B cell (primary cell): ENCODE measurements around the gene BST1. TPM values are rescaled to one million over a fixed set of nuclear protein-coding genes. Genes with fewer than 3 reads are reported as not detected.

Experiments used
- ATAC-seq: fragments of 200-7000 bp; cut with Tn5 transposase; one replicate; pipeline ENCODE4 v1.10.0; 2021; ENCODE audit warnings: low read depth, mild to moderate bottlenecking, moderate number of reproducible peaks, moderate library complexity
- CTCF ChIA-PET: fragments of 350-600 bp; sonication (Branson Sonifier 250); formaldehyde crosslinking; loops from one replicate; lab custom pipeline; 2021; ENCODE audit warnings: antibody characterized with exemption, inconsistent platforms; lab: Charles Lee
- POLR2A ChIA-PET: fragments of 350-600 bp; sonication (Branson Sonifier 250); formaldehyde crosslinking; loops from one replicate; lab custom pipeline; 2021; ENCODE audit warnings: antibody characterized with exemption; lab: Charles Lee
- DNase-seq: peaks from one replicate; pipeline ENCODE4 v3.0.0; 2013
- H2AFZ ChIP-seq: 2 replicates; pipeline ENCODE4 v1.6.1; 2012; ENCODE audit warnings: mild to moderate bottlenecking, low read depth, low read length; ENCODE audit not compliant: insufficient read depth, poor library complexity, severe bottlenecking
- H3K27ac ChIP-seq, 2 donors: 1 replicate in 1 of 2; 2 replicates in 1 of 2; pipeline ENCODE4 v1.5.1; 2012 to 2013; ENCODE audit warnings: low read length in 2 of 2, mild to moderate bottlenecking in 2 of 2, moderate library complexity in 1 of 2
- H3K27me3 ChIP-seq, 4 experiments: fragments of 200-600 bp in 1 of 4; sonication (generic) in 1 of 4; replicated peaks in 1 of 4; 1 replicate in 2 of 4; 2 replicates in 2 of 4; pipeline versions ENCODE4 v1.6.1 to v1.7.0; 2013 to 2016; ENCODE audit warnings: low read length in 3 of 4, mild to moderate bottlenecking in 2 of 4, mixed read lengths in 1 of 4, moderate library complexity in 1 of 4; ENCODE audit not compliant: insufficient read depth in 4 of 4, control insufficient read depth in 3 of 4; ENCODE audit errors: control extremely low read depth in 1 of 4
- H3K36me3 ChIP-seq, 2 experiments: replicated peaks in 1 of 2; 1 replicate in 1 of 2; 2 replicates in 1 of 2; pipeline versions ENCODE4 v1.6.1 to v1.7.1; 2013; ENCODE audit warnings: low read length in 1 of 2; ENCODE audit not compliant: insufficient read depth in 2 of 2, control insufficient read depth in 1 of 2; ENCODE audit errors: control extremely low read depth in 1 of 2, extremely low read depth in 1 of 2
- H3K4me1 ChIP-seq, 2 donors: fragments of 200-600 bp in 1 of 2; sonication (generic) in 1 of 2; 1 replicate in 1 of 2; 2 replicates in 1 of 2; pipeline versions ENCODE4 v1.5.1 to v1.6.1; 2013 to 2017; ENCODE audit warnings: low read length in 2 of 2; ENCODE audit not compliant: control insufficient read depth in 2 of 2, insufficient read depth in 2 of 2
- H3K4me2 ChIP-seq: replicated peaks from 2 replicates; pipeline ENCODE3; 2012; ENCODE audit warnings: mild to moderate bottlenecking, low read depth, low read length; ENCODE audit not compliant: poor library complexity, severe bottlenecking
- H3K4me3 ChIP-seq, 5 experiments: fragments of 200-600 bp in 1 of 5; sonication (generic) in 1 of 5; 1 replicate in 3 of 5; 2 replicates in 2 of 5; pipeline versions ENCODE4 v1.5.1 to v1.7.0; 2011 to 2016; ENCODE audit warnings: low read length in 4 of 5, mild to moderate bottlenecking in 4 of 5, low read depth in 2 of 5, control low read depth in 1 of 5, moderate library complexity in 1 of 5; ENCODE audit not compliant: insufficient read depth in 1 of 5; ENCODE audit errors: control extremely low read depth in 1 of 5, extremely low read depth in 1 of 5
- H3K79me2 ChIP-seq: fragments of 200-600 bp; sonication (generic); one replicate; pipeline ENCODE4 v1.6.0; 2016; ENCODE audit warnings: low read length; ENCODE audit not compliant: control insufficient read depth, insufficient read depth
- H3K9ac ChIP-seq: fragments of 200-600 bp; sonication (generic); 2 replicates; pipeline ENCODE4 v1.6.1; 2017; ENCODE audit warnings: mild to moderate bottlenecking, low read length, moderate library complexity
- H3K9me3 ChIP-seq, 3 donors: one replicate each; pipeline versions ENCODE4 v1.6.1 to v1.7.1; 2013; ENCODE audit warnings: low read length in 2 of 3; ENCODE audit not compliant: control insufficient read depth in 2 of 3, insufficient read depth in 1 of 3; ENCODE audit errors: control extremely low read depth in 1 of 3
- H4K20me1 ChIP-seq: 2 replicates; pipeline ENCODE4 v1.6.0; 2012; ENCODE audit warnings: mild to moderate bottlenecking, low read length; ENCODE audit not compliant: insufficient read depth, control insufficient read depth, poor library complexity, severe bottlenecking
- H3K27ac Mint-ChIP-seq: one replicate; pipeline ENCODE4 v1.8.0; 2021; ENCODE audit warnings: mixed read lengths
- H3K27me3 Mint-ChIP-seq: one replicate; pipeline ENCODE4 v1.8.0; 2021; ENCODE audit warnings: mixed read lengths
- H3K4me1 Mint-ChIP-seq: one replicate; pipeline ENCODE4 v1.8.0; 2021; ENCODE audit warnings: mixed read lengths
- H3K4me3 Mint-ChIP-seq: one replicate; pipeline ENCODE4 v1.8.0; 2021; ENCODE audit warnings: mixed read lengths
- H3K9me3 Mint-ChIP-seq: one replicate; pipeline ENCODE4 v1.8.0; 2022; ENCODE audit warnings: mixed read lengths; ENCODE audit not compliant: insufficient read depth
- CTCF ChIP-seq: fragments of 200-600 bp; IDR thresholded peaks from one replicate; pipeline ENCODE4 v1.8.0; 2022; ENCODE audit warnings: antibody characterized with exemption, mild to moderate bottlenecking
- EZH2 ChIP-seq: IDR thresholded peaks from 2 replicates; pipeline ENCODE4 v1.6.1; 2012; ENCODE audit warnings: borderline replicate concordance, low read depth, mild to moderate bottlenecking, moderate library complexity, low read length; ENCODE audit not compliant: insufficient read depth, poor library complexity, severe bottlenecking
- WGBS: methylation state at CpG from one replicate; pipeline ENCODE4 v1.1.5; 2013; ENCODE audit warnings: missing lambda C conversion rate; ENCODE audit not compliant: insufficient coverage; 5-methylcytosine and 5-hydroxymethylcytosine counted together
- intact Hi-C: fragments of 100-400 bp; cut with micrococcal nuclease; formaldehyde crosslinking; loops from one replicate; pipeline ENCODE4 v1.10.0; 2022
- polyA plus RNA-seq: library from polyadenylated mRNA; depleted of rRNA; stranded (reverse); fragments of >200 nt; gene quantifications from 2 replicates; pipeline ENCODE4 v1.2.3, GENCODE V29; 2012
- total RNA-seq, 2 donors: library from RNA; stranded (reverse); fragments of 120-200 nt in 1 of 2; gene quantifications; 1 replicate in 1 of 2; 2 replicates in 1 of 2; pipeline versions ENCODE4 v1.2.3 to v1.2.4, GENCODE V29; 2013 to 2022

The BST1 gene
- total and polyA plus RNA-seq, 2 donors (not counting 1 experiment from before 2014, with no cell fraction given) = 0.32 to 1.00 TPM

GRCh38 chr4:15737255-15737654 lies 34.4 kb downstream of the BST1 start:
- H3K27ac Mint-ChIP-seq = no peak overlapping the region
- no peak overlapping the region for H3K4me3 Mint-ChIP-seq

GRCh38 chr4:15738877-15739276 lies 36.0 kb downstream of the BST1 start:
- DNase-seq (no peak), ATAC-seq (no peak)
- ChIA-PET POLR2A (no interaction called here), CTCF (interaction anchor here (0.8 to 1.6 kb wide), 2 partner anchors 59 to 207 kb away, joined by 3 read pairs; no protein-coding TSS in a partner anchor)
- intact Hi-C loops = no loop called here
- H3K27me3 Mint-ChIP-seq = peaks cover 4% of the 10 kb centered on the region
- Histone ChIP-seq H3K27ac (no peak overlapping the region), H3K4me2 (no peak overlapping the region), H2AFZ (no peak overlapping the region), H3K36me3 (no peaks in the 10 kb centered on the region), H3K4me3 (no peak overlapping the region), H3K27me3 (peaks cover 0 to 3% (median 0%) of the 10 kb centered on the region in 4 experiments), H3K9ac (no peak overlapping the region), H3K4me1 (peaks cover 0 to 12% of the 10 kb centered on the region in 2 donors), H3K9me3 (peaks cover 2 to 19% (median 16%) of the 10 kb centered on the region in 3 donors), H3K79me2 (no peaks in the 10 kb centered on the region), H4K20me1 (no peaks in the 10 kb centered on the region)
- no peak overlapping the region for H3K27ac Mint-ChIP-seq
- no peak overlapping the region for H3K4me3 Mint-ChIP-seq
- H3K4me1 Mint-ChIP-seq = no peaks in the 10 kb centered on the region
- WGBS = 75% methylated on average over 1 of the region's 1 CpG
- peaks cover 11% of the 10 kb centered on the region for H3K9me3 Mint-ChIP-seq
- TF ChIP-seq CTCF (no peak), EZH2 (no peak)

More at GRCh38 chr4:15737255-15737654, 34.4 kb downstream of the BST1 start:
- Mint-ChIP-seq H3K4me1 (no peaks in the 10 kb centered on the region), H3K9me3 (peaks cover 3% of the 10 kb centered on the region), H3K27me3 (peaks cover 4% of the 10 kb centered on the region)
- H3K27ac ChIP-seq = no peak overlapping the region
- POLR2A ChIA-PET = no interaction called here
- no peaks in the 10 kb centered on the region for H4K20me1 ChIP-seq
- no peak for ATAC-seq
- peaks cover 0 to 12% (median 11%) of the 10 kb centered on the region in 3 donors for H3K9me3 ChIP-seq
- peaks cover 0 to 3% (median 0%) of the 10 kb centered on the region in 4 experiments for H3K27me3 ChIP-seq
- H3K79me2 ChIP-seq = no peaks in the 10 kb centered on the region
- H3K4me3 ChIP-seq = no peak overlapping the region
- intact Hi-C loops = no loop called here
- peaks cover 0 to 12% of the 10 kb centered on the region in 2 donors for H3K4me1 ChIP-seq
- DNase-seq = no peak
- CTCF ChIA-PET = no interaction called here
- no peak overlapping the region for H3K9ac ChIP-seq
- no peak overlapping the region for H2AFZ ChIP-seq
- H3K36me3 ChIP-seq = no peaks in the 10 kb centered on the region
- 74% methylated on average over 2 of the region's 3 CpGs for WGBS
- no peak for TF ChIP-seq EZH2
- no peak for TF ChIP-seq CTCF
- H3K4me2 ChIP-seq = no peak overlapping the region
